Right renal cortex interstitium (tissue), 3 donors: ENCODE data around the gene STRA6. TPM values are rescaled to one million over a fixed set of nuclear protein-coding genes. Genes with fewer than 3 reads are reported as not detected.

Source experiments
- DNase-seq, 3 donors: peaks; one replicate each; pipeline ENCODE4 v3.0.0-alpha.2; 2013; ENCODE audit warnings: low read depth in 3 of 3, low spot score in 2 of 3
- polyA plus RNA-seq, 3 donors: library from polyadenylated mRNA; unstranded; fragments of 120-200 nt; gene quantifications; one replicate each; pipeline ENCODE4 v1.2.1, GENCODE V29; 2013; ENCODE audit not compliant: insufficient read length in 3 of 3

STRA6 gene
- polyA plus RNA-seq, 3 donors, result 20.4 to 30.0 (median 27.3) TPM

GRCh38 chr15:74182131-74182530 lies 20.5 kb downstream of the STRA6 start:
- DNase-seq, result no peak

GRCh38 chr15:74180881-74181602 lies 21.5 kb downstream of the STRA6 start:
- DNase-seq, result no peak

GRCh38 chr15:74179983-74180880 lies 22.4 kb downstream of the STRA6 start:
- no peak for DNase-seq

GRCh38 chr15:74179101-74179841 lies 23.3 kb downstream of the STRA6 start:
- DNase-seq, result no peak

GRCh38 chr15:74178326-74179100 lies 24.1 kb downstream of the STRA6 start:
- DNase-seq, result no peak

- DNase-seq, result no peak
Observed at GRCh38 chr15:74176262-74177214, 26.0 kb downstream of the STRA6 start.

GRCh38 chr15:74175271-74176191 lies 27.1 kb downstream of the STRA6 start:
- DNase-seq, result no peak

GRCh38 chr15:74174958-74175253 lies 27.7 kb downstream of the STRA6 start:
- DNase-seq, result no peak

GRCh38 chr15:74174219-74174957 lies 28.2 kb downstream of the STRA6 start:
- peak in 1 of 3 donors; percentile 44 for DNase-seq

- DNase-seq, result peak in 2 of 3 donors; percentile 44 to 65
Observed at GRCh38 chr15:74173380-74174218, 29.0 kb downstream of the STRA6 start, which contains the start of gene ISLR. TSS of gene ISLR (plus strand) at chr15:74173710. CDS start at chr15:74174859, 1,149 bp downstream.

- peak in 2 of 3 donors; percentile 40 to 51 for DNase-seq
Observed at GRCh38 chr15:74172701-74173379, 29.7 kb downstream of the STRA6 start.

- DNase-seq, result no peak
Observed at GRCh38 chr15:74171965-74172541, 30.5 kb downstream of the STRA6 start.

GRCh38 chr15:74170875-74171578 lies 31.6 kb downstream of the STRA6 start:
- DNase-seq, result no peak

GRCh38 chr15:74170071-74170844 lies 32.3 kb downstream of the STRA6 start:
- DNase-seq, result peak in 2 of 3 donors; percentile 42 to 53
